Kidney glomerular epithelial cell (primary cell): ENCODE results near the gene PLCD3.
"Not testable (repeated sequence)": the region's sequence is repeated elsewhere in the genome, so short reads cannot be mapped to it uniquely, and the experiment has no call there.

Experiments used
- DNase-seq: peaks from one replicate; lab custom pipeline; 2025; lab: John Stamatoyannopoulos, UW

The PLCD3 gene

GRCh38 chr17:45132572-45133463, 503 bp upstream of the PLCD3 start:
- DNase-seq: peak; percentile 69

DNA sequence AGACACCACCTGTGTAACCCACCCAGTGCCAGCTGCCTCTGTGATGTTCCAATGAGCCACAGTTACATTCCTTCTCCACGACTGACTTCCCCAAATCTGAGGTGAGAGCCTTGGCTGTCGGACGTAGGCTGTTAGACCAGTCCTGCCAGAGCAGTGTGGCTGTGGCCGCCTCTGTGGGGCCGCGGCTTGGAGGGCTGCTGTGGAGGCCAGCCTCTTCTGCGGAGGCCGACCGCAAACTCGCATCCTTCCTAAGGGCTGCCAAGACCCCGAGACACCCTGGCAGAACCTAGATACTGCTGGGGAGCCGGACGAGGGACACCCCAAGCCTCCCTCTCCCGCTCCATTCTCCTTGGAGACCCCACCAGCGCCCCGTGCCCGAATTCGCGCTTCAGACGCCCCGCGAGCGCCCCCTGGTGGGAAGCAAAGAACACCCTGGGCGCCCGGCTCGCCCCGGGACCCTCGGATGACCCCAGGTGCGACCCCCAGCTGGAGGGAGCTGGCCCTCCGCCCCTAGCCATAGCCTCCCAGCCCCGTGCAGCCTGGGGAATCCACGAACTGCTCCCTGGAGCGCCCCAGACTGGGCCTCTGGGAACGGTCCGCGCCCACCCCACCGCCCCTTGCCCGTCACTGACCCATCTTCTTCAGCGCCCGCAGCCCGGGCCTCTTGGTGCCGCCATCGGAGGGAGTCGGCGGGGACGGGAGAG, 547 bp downstream of the PLCD3 start:
- DNase-seq: no peak

GRCh38 chr17:45130681-45131615, 1.4 kb downstream of the PLCD3 start:
- no peak for DNase-seq

GRCh38 chr17:45129940-45130680, 2.2 kb downstream of the PLCD3 start:
- DNase-seq: no peak

DNA sequence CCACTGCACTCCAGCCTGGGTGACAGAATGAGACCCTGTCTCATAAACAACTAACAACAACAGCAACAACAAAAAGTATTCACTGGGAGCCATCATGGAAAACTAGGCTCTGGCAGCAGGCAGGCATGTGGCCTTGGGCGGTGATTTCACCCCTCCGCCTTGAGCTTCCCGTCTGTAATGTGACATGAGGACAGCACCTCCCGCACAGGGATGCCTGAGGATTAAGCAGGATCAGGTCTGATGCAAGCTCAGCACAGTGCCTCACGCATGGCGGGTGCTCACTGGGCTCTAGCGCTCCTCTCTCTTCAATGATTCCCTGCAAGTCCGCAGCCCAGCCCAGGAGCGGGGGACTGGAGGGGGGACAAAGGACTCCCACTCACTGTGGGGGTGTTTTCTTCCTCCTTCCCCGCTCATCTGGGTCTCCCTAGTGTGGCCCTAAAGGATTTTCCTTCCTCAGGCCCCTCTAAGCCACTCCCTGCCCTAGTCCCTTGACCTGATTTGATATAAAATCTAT, 2.8 kb downstream of the PLCD3 start:
- peak; percentile 32 for DNase-seq

DNA sequence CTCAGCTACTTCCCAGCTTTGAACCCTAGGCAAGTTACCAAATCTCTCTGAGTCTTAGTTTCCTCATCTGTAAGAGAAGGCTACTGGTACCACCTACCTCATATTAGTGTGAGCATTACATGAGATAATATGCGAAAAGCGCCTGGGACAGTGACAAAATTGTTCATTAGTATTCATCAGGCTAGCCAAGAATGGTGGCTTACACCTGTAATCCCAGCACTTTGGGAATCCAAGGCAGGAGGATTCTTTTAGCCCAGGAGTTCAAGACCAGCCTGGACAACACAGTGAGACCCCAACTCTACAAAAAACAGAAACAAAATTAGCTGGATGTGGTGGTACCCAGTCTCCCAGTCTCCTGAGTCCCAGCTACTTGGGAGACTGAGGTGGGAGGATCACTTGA, 3.3 kb downstream of the PLCD3 start:
- DNase-seq: no peak

DNA sequence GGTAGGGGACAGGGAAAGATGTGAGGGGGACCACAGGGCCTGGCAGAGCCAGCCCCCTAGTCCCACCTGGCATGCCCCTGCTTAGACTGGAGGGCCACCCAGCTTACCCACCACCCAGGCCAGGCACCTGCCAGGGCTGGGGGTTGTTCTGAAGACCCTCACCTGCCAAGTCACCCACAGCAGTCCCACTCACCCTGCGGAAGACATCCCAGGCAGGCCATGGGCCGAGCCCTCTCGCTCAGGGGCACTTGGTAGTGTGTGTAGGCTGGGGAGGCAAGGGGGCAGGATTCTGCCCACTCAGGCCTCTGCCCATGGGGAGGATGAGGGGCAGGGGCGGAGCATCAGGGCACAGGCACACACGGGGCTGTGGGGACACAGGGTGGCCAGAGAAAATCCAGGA, 4.0 kb downstream of the PLCD3 start:
- DNase-seq: no peak

DNA sequence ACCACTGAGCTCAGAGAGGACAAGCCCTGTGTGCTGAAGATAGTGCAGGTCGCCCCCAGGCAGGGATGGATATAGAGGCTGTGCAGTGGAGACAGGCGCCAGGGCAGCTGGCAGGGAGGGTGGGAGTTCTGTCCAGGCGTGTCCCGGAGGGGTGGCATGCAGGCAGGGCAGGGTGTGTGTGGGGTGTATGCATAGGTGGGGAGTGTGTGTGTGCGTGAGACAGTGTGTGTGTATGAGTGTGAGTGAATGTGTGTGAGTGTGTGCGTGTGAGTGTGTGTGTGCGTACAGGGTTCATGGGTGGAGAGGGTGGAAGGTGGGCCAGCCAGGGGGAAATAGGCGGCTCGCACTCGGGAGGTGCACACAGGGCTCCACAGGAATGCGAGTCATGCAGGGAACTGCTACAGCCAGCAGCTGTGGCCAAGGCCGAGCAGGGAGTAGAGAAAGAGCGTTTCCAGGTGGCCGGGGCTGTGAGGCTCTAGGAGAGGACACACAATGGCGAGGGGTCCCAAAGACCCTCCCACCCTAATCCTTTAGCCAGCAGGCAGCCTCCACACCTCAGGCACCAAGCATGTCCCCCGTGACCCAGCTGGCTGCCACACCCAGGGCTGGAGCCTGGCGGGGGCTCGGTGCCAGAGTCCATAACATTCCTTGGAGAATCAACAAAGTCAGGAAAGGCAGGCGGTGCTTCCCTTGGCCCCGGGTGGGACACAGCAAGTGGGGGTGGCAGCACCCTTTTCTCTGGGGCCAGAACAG, 4.6 kb downstream of the PLCD3 start:
- DNase-seq: peak; percentile 61

- no peak for DNase-seq
These were observed 5.1 kb downstream of the PLCD3 start for GRCh38 chr17:45127207-45127547.

DNA sequence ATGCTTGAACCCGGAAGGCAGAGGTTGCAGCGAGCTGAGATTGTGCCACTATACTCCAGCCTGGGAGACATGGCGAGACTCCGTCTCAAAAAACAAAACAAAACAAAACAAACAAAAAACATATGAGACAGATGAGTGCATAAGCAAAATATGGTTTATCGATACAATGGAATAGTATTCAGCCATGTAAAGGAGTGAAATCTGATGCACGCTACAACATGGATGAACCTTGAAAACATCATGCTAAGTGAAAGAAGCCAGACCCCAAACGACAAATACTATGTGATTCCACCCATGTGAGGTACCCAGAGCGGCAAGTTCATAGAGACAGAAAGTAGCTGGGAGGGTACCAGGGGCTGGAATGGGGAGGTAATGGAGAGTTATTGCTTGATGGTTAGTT, 6.8 kb downstream of the PLCD3 start:
- DNase-seq: no peak

- not testable (repeated sequence) for DNase-seq
These were observed 7.6 kb downstream of the PLCD3 start for GRCh38 chr17:45124797-45125122.

- DNase-seq: peak; percentile 87
These were observed 8.2 kb downstream of the PLCD3 start for GRCh38 chr17:45123930-45124796.

GRCh38 chr17:45123076-45123770, 9.1 kb downstream of the PLCD3 start:
- no peak for DNase-seq

DNA sequence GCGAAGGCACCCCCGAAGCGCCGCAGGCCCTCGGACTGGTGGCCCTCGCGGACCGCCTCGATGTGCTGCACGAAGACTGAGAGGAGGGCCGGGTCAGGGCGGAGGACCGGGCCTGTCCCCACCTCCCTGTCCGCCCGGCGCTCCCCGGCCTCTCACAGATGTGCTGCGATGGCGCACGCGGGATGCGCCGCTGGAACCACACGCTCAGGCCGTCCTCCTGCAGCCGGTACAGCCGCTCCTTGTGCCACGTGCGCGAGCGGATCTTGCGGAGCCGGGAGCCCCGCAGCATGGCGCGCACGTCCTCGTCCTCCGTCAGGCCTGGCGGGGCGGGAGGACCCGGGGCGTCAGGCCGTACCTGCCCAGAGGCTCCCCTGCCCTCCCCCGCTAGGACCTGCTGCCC, 11.3 kb downstream of the PLCD3 start:
- DNase-seq: no peak

- no peak for DNase-seq
These were observed 11.8 kb downstream of the PLCD3 start for GRCh38 chr17:45120558-45120957.

DNA sequence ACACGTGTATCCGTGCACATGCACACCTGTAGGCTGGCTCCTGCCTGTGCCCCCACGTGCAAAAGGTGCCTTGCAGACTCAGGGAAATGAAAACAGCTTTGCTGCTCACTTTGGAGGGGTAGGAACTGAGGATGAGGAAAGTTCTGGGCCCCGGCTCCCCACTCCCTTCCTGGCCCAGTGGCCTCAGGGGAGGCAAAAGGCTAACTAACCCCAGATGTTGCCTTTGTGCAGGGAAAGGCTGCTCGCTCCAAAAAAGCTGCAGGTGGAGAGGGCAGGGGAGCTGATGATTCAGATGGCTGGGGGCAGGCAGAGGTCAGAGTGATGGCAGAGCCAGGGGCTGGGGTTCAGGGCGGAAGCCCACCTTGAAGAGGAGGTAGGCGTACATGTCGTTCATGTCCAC, 12.4 kb downstream of the PLCD3 start:
- no peak for DNase-seq

- no peak for DNase-seq
These were observed 13.6 kb downstream of the PLCD3 start for GRCh38 chr17:45118691-45119090.

GRCh38 chr17:45117848-45118646, 14.3 kb downstream of the PLCD3 start:
- DNase-seq: no peak
